Keratinocyte (primary cell): ENCODE data around the gene TMEM207. TPM values are rescaled to one million over a fixed set of nuclear protein-coding genes. Genes with fewer than 3 reads are reported as not detected.

ENCODE experiments used
- DNase-seq: peaks from one replicate; pipeline ENCODE4 v3.0.0-alpha.2; 2011; ENCODE audit warnings: low read depth, missing footprints, low spot score
- FAIRE-seq: peaks from 2 replicates; lab custom pipeline; 2011; peaks lifted over from hg19 to GRCh38; lab: Jason Lieb, UNC
- H2AFZ ChIP-seq: 2 replicates; pipeline ENCODE4 v1.6.0; 2012; ENCODE audit warnings: low read length, control low read depth, inconsistent platforms; ENCODE audit not compliant: control insufficient read depth
- H3K27ac ChIP-seq: 2 replicates; pipeline ENCODE4 v1.5.1; 2011; ENCODE audit warnings: low read length; ENCODE audit not compliant: control insufficient read depth, insufficient read depth
- H3K27me3 ChIP-seq: 3 replicates; pipeline ENCODE4 v1.6.0; 2011; ENCODE audit warnings: low read length; ENCODE audit not compliant: control insufficient read depth, insufficient read depth; ENCODE audit errors: extremely low read depth
- H3K36me3 ChIP-seq, 2 experiments: 2 replicates in 1 of 2; 3 replicates in 1 of 2; pipeline ENCODE4 v1.5.1; 2011; ENCODE audit warnings: low read length in 2 of 2, mild to moderate bottlenecking in 1 of 2; ENCODE audit not compliant: control insufficient read depth in 2 of 2, insufficient read depth in 2 of 2; ENCODE audit errors: extremely low read depth in 1 of 2
- H3K4me1 ChIP-seq: 3 replicates; pipeline ENCODE4 v1.5.1; 2011; ENCODE audit warnings: low read length; ENCODE audit not compliant: control insufficient read depth, insufficient read depth; ENCODE audit errors: extremely low read depth
- H3K4me2 ChIP-seq: 3 replicates; pipeline ENCODE4 v1.6.0; 2011; ENCODE audit warnings: low read depth, low read length; ENCODE audit not compliant: control insufficient read depth, insufficient read depth; ENCODE audit errors: extremely low read depth
- H3K4me3 ChIP-seq, 3 experiments: fragments of 200-600 bp in 1 of 3; sonication (generic) in 1 of 3; 2 replicates in 2 of 3; 3 replicates in 1 of 3; pipeline ENCODE4 v1.5.1; 2011 to 2016; ENCODE audit warnings: low read length in 3 of 3, mild to moderate bottlenecking in 3 of 3, control low read depth in 2 of 3, inconsistent platforms in 1 of 3, low read depth in 1 of 3, mixed read lengths in 1 of 3, mixed run types in 1 of 3, moderate library complexity in 1 of 3; ENCODE audit not compliant: control insufficient read depth in 2 of 3, insufficient read depth in 2 of 3; ENCODE audit errors: extremely low read depth in 1 of 3
- H3K79me2 ChIP-seq: 2 replicates; pipeline ENCODE4 v1.6.0; 2012; ENCODE audit warnings: low read length; ENCODE audit not compliant: control insufficient read depth, insufficient read depth
- H3K9ac ChIP-seq: 3 replicates; pipeline ENCODE4 v1.6.0; 2011; ENCODE audit warnings: low read length; ENCODE audit not compliant: control insufficient read depth, insufficient read depth; ENCODE audit errors: extremely low read depth
- H3K9me1 ChIP-seq: 3 replicates; pipeline ENCODE4 v1.6.0; 2011; ENCODE audit warnings: low read length; ENCODE audit not compliant: control insufficient read depth, insufficient read depth; ENCODE audit errors: extremely low read depth
- H3K9me3 ChIP-seq: 2 replicates; pipeline ENCODE4 v1.5.1; 2012; ENCODE audit warnings: low read depth, low read length; ENCODE audit not compliant: control insufficient read depth
- H4K20me1 ChIP-seq: 3 replicates; pipeline ENCODE4 v1.6.0; 2011; ENCODE audit warnings: low read length; ENCODE audit not compliant: control insufficient read depth, insufficient read depth; ENCODE audit errors: extremely low read depth
- CTCF ChIP-seq, 3 experiments: IDR thresholded peaks in 1 of 3; conservative IDR thresholded peaks in 1 of 3; optimal IDR thresholded peaks in 1 of 3; 2 replicates in 2 of 3; 3 replicates in 1 of 3; pipeline versions ENCODE3 to v1.5.1; 2011; ENCODE audit warnings: low read length in 3 of 3, mild to moderate bottlenecking in 3 of 3, moderate library complexity in 2 of 3, control low read depth in 1 of 3, inconsistent platforms in 1 of 3; ENCODE audit not compliant: insufficient read depth in 2 of 3; ENCODE audit errors: extremely low read depth in 1 of 3
- EZH2 ChIP-seq: IDR thresholded peaks from one replicate; pipeline ENCODE4 v1.6.1; 2012; ENCODE audit warnings: inconsistent platforms, mild to moderate bottlenecking, low read length, moderate library complexity
- dilution Hi-C: fragments of 300-500 bp; cut with MboI; formaldehyde crosslinking; loops from one replicate; pipeline ENCODE4 v1.7.0; 2020; ENCODE audit warnings: low sequenced_read_pairs; ENCODE audit not compliant: extremely low pct_ligation_motif_present
- polyA plus RNA-seq, 5 experiments: library from polyadenylated mRNA; depleted of rRNA in 3 of 5; stranded (reverse) in 3 of 5; stranded (forward) in 1 of 5; unstranded in 1 of 5; fragments of >200 nt; gene quantifications; 1 replicate in 1 of 5; 2 replicates in 3 of 5; 3 replicates in 1 of 5; pipeline versions ENCODE4 v1.2.1 to v1.2.3, GENCODE V29; 2011 to 2012; ENCODE audit warnings: missing spikeins in 2 of 5, low read depth in 1 of 5, low replicate concordance in 1 of 5

Gene TMEM207
- polyA plus RNA-seq, 1 donor (not counting 4 experiments of a cell fraction or from before 2014, with no cell fraction given) = not detected

DNA sequence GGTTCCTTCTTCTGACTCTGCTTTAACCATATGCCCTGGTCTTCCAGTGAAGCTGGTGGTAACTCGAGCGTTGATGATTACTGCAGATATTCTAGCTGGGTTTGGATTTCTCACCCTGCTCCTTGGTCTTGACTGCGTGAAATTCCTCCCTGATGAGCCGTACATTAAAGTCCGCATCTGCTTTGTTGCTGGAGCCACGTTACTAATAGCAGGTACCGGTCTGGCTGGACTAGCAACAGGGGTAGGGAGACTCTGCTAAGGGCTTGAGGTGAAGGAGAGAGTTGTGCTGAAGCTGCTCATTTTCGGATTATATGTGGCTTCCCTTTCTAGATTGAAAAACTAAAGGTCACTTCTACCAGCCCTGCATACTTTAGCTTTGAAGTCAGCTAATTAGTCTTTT, 45.0 kb downstream of the TMEM207 start:
- H2AFZ ChIP-seq = no peak overlapping the region
- H3K79me2 ChIP-seq = no peaks in the 10 kb centered on the region
- peak; percentile 32 for FAIRE-seq
- H3K4me3 ChIP-seq = no peak overlapping the region
- H3K27me3 ChIP-seq = no peaks in the 10 kb centered on the region
- H3K27ac ChIP-seq = no peak overlapping the region
- H3K9me3 ChIP-seq = no peaks in the 10 kb centered on the region
- dilution Hi-C loops = no loop called here
- no peaks in the 10 kb centered on the region for H3K36me3 ChIP-seq
- no peak overlapping the region for H3K4me2 ChIP-seq
- TF ChIP-seq EZH2 (no peak), CTCF (optimal IDR thresholded peaks at IDR 0.05 in 1 of 3, IDR thresholded peaks at IDR 0.05 in 1 of 3, conservative IDR thresholded peaks at IDR 0.05 in 1 of 3; ENCODE audit: extremely low read depth in 1 of 3, insufficient read depth in 2 of 3, low read length in 3 of 3) (no peak)
- no peaks in the 10 kb centered on the region for H3K4me1 ChIP-seq
- no peaks in the 10 kb centered on the region for H4K20me1 ChIP-seq
- H3K9me1 ChIP-seq = no peaks in the 10 kb centered on the region
- no peak for DNase-seq
- no peak overlapping the region for H3K9ac ChIP-seq

- FAIRE-seq (no peak), DNase-seq (no peak)
- H3K4me3 ChIP-seq = no peak overlapping the region
- H3K36me3 ChIP-seq = no peaks in the 10 kb centered on the region
- no peaks in the 10 kb centered on the region for H3K9me1 ChIP-seq
- TF ChIP-seq EZH2 (no peak), CTCF (optimal IDR thresholded peaks at IDR 0.05 in 1 of 3, IDR thresholded peaks at IDR 0.05 in 1 of 3, conservative IDR thresholded peaks at IDR 0.05 in 1 of 3; ENCODE audit: extremely low read depth in 1 of 3, insufficient read depth in 2 of 3, low read length in 3 of 3) (no peak)
- H3K27me3 ChIP-seq = no peaks in the 10 kb centered on the region
- H3K27ac ChIP-seq = no peak overlapping the region
- H2AFZ ChIP-seq = peak overlapping the region; percentile 32
- H4K20me1 ChIP-seq = no peaks in the 10 kb centered on the region
- H3K4me2 ChIP-seq = no peak overlapping the region
- H3K9me3 ChIP-seq = no peaks in the 10 kb centered on the region
- H3K9ac ChIP-seq = no peak overlapping the region
- H3K4me1 ChIP-seq = no peaks in the 10 kb centered on the region
- dilution Hi-C loops = no loop called here
- no peaks in the 10 kb centered on the region for H3K79me2 ChIP-seq
These were observed 47.7 kb downstream of the TMEM207 start for GRCh38 chr3:190401963-190402362.
